Liver (tissue), 3 donors: ENCODE measurements around the gene FGF12.

Source experiments
- GABPA ChIP-seq, 2 donors: IDR thresholded peaks in 1 of 2; conservative IDR thresholded peaks in 1 of 2; 2 replicates each; pipeline ENCODE4 v1.6.1; 2016; ENCODE audit warnings: antibody characterized with exemption in 2 of 2, mild to moderate bottlenecking in 1 of 2, moderate library complexity in 1 of 2
- JUND ChIP-seq, 2 donors: IDR thresholded peaks; 2 replicates each; pipeline ENCODE4 v1.6.1; 2016; ENCODE audit warnings: antibody characterized with exemption in 2 of 2
- MAX ChIP-seq: IDR thresholded peaks from 2 replicates; pipeline ENCODE4 v1.6.1; 2016; ENCODE audit warnings: antibody characterized with exemption
- RAD21 ChIP-seq, 2 donors: IDR thresholded peaks; 2 replicates each; pipeline ENCODE4 v1.6.1; 2016; ENCODE audit warnings: antibody characterized with exemption in 2 of 2, mild to moderate bottlenecking in 2 of 2
- SP1 ChIP-seq: IDR thresholded peaks from 2 replicates; pipeline ENCODE4 v1.6.1; 2018; ENCODE audit warnings: antibody characterized with exemption, mild to moderate bottlenecking
- TF ChIP-seq, protein P1 (sequence below): IDR thresholded peaks from 2 replicates; pipeline ENCODE4 v1.6.1; 2016; ENCODE audit warnings: antibody characterized with exemption, mild to moderate bottlenecking
- TF ChIP-seq, protein P2 (sequence below): fragments of 150-350 bp; IDR thresholded peaks from 2 replicates; pipeline ENCODE4 v1.5.1; 2017; ENCODE audit warnings: improper control_type of control experiment, low read depth, low read length; ENCODE audit not compliant: missing input control
- TF ChIP-seq, protein P3 (sequence below): IDR thresholded peaks from 2 replicates; pipeline ENCODE4 v1.6.1; 2016; ENCODE audit warnings: antibody characterized with exemption
- donor health status: healthy.
- donor health status: healthy.

DNA sequence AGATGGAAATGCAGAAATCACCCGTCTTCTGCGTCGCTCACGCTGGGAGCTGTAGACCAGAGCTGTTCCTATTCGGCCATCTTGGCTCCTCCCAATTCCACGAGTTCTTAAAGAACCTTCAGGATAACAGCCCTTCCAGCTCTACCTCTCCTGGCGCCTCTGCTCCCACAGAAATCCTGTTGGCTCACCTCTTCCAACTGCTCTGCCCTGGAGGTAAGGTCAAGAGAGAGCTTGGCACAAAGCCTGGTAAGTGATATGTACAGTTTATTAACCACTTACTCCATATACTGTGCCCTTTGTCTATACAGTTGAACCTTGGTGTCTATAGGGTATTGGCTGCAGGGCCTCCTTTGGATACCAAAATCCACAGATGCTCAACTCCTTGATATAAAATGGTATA is 17.8 kb upstream of the FGF12 start:
- TF ChIP-seq, protein P1, sequence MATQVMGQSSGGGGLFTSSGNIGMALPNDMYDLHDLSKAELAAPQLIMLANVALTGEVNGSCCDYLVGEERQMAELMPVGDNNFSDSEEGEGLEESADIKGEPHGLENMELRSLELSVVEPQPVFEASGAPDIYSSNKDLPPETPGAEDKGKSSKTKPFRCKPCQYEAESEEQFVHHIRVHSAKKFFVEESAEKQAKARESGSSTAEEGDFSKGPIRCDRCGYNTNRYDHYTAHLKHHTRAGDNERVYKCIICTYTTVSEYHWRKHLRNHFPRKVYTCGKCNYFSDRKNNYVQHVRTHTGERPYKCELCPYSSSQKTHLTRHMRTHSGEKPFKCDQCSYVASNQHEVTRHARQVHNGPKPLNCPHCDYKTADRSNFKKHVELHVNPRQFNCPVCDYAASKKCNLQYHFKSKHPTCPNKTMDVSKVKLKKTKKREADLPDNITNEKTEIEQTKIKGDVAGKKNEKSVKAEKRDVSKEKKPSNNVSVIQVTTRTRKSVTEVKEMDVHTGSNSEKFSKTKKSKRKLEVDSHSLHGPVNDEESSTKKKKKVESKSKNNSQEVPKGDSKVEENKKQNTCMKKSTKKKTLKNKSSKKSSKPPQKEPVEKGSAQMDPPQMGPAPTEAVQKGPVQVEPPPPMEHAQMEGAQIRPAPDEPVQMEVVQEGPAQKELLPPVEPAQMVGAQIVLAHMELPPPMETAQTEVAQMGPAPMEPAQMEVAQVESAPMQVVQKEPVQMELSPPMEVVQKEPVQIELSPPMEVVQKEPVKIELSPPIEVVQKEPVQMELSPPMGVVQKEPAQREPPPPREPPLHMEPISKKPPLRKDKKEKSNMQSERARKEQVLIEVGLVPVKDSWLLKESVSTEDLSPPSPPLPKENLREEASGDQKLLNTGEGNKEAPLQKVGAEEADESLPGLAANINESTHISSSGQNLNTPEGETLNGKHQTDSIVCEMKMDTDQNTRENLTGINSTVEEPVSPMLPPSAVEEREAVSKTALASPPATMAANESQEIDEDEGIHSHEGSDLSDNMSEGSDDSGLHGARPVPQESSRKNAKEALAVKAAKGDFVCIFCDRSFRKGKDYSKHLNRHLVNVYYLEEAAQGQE, result no peak
- TF ChIP-seq, protein P2, sequence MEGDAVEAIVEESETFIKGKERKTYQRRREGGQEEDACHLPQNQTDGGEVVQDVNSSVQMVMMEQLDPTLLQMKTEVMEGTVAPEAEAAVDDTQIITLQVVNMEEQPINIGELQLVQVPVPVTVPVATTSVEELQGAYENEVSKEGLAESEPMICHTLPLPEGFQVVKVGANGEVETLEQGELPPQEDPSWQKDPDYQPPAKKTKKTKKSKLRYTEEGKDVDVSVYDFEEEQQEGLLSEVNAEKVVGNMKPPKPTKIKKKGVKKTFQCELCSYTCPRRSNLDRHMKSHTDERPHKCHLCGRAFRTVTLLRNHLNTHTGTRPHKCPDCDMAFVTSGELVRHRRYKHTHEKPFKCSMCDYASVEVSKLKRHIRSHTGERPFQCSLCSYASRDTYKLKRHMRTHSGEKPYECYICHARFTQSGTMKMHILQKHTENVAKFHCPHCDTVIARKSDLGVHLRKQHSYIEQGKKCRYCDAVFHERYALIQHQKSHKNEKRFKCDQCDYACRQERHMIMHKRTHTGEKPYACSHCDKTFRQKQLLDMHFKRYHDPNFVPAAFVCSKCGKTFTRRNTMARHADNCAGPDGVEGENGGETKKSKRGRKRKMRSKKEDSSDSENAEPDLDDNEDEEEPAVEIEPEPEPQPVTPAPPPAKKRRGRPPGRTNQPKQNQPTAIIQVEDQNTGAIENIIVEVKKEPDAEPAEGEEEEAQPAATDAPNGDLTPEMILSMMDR, result no peak
- TF ChIP-seq RAD21 (IDR thresholded peaks at IDR 0.05), result no peak
- TF ChIP-seq, protein P3, sequence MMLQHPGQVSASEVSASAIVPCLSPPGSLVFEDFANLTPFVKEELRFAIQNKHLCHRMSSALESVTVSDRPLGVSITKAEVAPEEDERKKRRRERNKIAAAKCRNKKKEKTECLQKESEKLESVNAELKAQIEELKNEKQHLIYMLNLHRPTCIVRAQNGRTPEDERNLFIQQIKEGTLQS, result no peak
- TF ChIP-seq JUND (IDR thresholded peaks at IDR 0.05), result no peak
- TF ChIP-seq MAX, result no peak
- no peak for TF ChIP-seq GABPA (IDR thresholded peaks at IDR 0.05 in 1 of 2, conservative IDR thresholded peaks at IDR 0.05 in 1 of 2)
- TF ChIP-seq SP1, result no peak
